Stimulated activated CD4-positive, alpha-beta T cell treated with anti-CD3 and anti-CD28 coated beads, Interleukin-1b, Interleukin-23, amount 100 ng/mL, for 48 hours (primary cell): Measurements from ENCODE around the gene GLRX.

ENCODE experiments used
- DNase-seq: peaks from one replicate; pipeline ENCODE4 v3.0.0-alpha.2; 2020

Gene GLRX

DNA sequence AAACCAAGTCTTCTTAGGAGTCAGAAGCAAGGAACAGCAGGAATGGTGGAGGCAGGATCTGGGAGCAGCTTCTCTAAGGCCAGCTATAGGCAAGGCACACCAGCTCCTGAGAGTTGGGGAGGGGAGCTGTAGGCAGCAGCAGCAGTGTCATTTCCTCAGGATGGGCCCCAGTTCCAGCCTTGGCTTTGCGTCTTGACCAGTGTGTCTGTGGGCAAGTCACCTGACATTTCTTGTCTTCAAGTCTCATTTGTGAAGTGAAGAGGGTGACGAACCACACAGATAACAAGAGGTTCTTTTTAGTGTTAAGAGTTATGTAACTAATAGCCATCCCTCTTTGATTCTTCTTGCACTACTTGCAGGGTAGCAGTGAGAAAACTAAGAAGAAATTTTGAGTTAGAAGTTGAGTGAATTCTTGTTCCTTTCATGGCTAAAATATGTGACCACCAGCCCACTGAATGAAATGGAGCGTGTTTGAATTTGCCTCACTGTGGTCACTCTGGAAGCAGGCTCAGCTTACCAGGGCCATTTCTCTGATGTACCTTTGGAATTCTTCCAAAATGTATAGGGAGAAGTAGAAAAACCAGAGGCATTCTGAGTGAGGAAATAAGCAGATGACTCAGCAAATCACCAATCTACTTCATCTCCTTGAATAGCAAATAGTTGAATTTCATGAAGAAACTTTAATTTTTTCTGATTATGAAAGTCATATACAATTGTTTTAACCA is 49.0 kb downstream of the GLRX start:
- DNase-seq, result no peak

DNA sequence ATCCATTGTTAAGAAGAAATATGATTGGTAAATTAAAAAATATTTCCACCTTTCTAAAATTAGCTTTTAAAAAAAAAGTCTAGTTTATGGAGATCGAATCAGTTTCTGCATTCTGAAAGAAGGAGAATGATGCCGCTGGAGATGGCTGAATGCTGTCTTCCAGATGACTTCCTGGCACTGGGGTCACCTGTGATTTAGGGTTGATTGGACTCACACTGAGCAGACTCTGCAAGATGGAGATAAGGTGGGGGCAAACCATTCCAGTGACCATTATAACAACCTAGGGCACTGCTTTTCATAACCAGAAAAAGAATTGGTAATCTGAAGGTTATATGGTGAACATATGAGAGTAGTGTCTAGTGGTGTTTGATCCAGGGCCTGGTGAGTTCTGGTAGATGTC is 50.6 kb downstream of the GLRX start:
- no peak for DNase-seq

DNA sequence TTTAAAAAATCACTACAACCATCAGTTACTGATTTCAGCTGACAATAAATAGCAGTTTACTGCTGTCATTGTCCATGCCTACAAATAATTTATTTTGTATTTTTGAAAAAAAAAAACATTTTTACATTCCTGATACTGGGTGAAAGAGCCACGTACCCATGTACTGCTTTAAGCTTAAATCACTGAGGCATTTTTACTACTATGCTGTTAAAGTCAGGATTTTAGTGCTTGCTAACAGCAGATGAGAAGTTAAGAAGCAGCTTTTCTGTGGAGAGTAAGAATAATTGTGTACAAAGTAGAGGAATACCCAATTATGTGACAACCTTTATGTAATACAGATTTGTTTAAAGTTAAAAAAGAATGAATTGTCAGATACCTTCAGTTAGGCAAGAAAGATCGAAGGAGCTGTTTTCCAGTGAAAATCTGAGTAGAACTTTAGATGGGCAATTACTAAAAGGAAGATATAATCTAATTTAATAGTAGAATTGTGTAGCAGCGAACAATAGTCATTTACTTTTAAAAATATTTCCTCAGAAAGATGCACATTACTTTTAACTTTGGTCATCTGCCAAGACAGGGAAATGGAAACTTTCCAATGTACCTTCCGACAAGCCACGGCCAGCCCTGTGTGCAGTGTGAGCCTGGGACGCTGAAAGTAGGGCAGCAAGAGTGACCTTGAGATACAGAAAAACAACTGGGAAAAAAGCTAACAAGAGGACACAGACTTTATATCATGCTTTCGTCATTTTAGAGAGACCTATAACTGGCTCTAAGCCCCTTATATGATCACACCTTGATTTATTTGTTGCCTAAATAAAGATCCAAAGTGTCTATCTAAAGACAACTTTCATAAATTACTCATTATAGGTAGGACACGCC is 51.5 kb downstream of the GLRX start:
- DNase-seq, result no peak

DNA sequence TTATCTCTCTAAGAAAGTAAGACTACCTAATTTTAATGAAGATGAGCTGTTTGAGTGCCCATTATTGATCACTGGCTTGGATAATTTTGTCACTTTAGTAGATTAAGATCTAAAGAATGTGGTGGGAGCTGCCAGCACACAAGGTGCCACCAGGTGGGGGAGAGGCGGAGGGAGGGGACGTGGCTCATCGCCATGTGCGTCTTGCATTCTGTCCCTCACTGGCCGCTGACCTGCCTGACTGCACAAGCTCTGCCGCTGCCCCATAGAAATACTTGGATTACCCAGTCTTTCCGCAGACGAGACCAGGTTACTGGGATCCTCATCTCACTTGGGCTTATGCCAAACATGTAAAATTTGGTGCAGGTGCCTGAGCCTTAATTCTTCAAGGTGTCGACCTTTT is 53.8 kb downstream of the GLRX start:
- DNase-seq, result no peak

DNA sequence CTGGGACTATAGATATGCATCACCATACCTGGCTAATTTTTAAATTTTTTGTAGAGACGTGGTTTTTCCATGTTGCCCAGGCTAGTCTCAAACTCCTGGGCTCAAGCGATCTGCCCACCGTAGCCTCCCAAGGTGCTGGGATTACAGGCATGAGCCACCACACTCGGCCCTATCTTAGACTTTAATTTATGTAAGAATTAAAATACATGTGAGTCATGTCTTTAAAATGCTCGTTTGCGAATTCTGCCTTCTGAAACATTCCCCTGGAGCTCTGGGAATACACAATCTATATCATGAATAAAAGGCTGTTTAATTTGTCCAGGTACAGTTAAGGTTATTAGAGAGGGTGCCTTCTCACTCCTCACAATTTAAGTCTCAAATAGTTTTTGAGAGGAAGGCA is 58.6 kb downstream of the GLRX start:
- DNase-seq, result no peak
